ENCODE results near the gene HBP1.
"Not testable (repeated sequence)": the region's sequence is repeated elsewhere in the genome, so short reads cannot be mapped to it uniquely, and the experiment has no call there.

The HBP1 gene

GRCh38 chr7:107187774-107188173 is 19.0 kb downstream of the HBP1 start:
- DNase-seq = no peak

DNA sequence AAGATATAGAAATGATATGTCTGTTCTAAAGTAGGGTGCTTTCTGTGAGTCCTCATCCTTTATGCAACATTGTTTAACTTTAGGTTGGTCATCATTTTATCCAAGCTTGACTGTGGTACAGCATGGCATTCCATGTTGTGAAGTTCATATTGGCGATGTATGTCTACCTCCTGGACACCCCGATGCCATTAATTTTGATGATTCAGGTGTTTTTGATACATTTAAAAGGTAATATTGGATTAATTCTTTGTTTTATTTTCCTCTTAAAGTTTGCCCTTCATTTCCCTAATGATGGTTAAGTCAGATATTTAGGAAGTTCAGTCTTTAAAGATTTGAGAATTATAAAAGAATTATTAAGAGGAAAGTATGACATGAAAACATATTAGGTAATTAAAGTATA is 21.3 kb downstream of the HBP1 start:
- DNase-seq = no peak

- DNase-seq = no peak
Measured at GRCh38 chr7:107194052-107194451, 25.2 kb downstream of the HBP1 start.

DNA sequence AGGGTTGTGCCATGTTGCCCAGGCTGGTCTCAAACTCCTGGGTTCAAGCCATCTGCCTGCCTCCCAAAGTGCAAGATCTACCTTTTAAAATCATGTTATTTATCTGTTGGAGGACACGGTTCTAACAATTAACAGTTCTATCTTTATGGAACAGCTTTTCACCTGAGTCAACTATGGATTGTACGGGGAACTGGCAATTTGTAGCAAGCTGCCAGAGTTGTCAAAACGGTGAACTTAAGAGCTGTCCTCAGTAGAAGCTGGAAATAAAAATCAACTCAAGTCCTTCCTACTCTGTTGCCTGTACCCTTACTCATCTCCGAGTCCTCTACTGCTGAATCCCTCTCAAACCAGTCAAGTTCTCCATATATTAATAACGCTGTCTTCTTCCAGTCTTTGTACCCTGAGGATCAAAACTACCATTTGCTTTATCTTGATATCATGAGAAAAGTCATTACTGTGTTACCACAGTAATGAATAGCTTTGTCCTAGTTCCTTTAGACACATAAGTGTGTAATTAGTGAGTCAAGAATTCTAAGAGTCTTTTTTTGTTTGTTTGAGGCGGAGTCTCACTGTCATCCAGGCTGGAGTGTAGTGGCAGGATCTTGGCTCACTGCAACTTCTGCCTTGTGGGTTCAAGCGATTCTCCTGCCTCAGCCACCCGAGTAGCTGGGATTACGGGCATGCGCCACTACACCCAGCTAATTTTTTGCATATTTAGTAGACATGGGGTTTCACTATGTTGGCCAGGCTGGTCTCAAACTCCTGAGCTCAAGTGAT is 28.2 kb downstream of the HBP1 start:
- DNase-seq = no peak

GRCh38 chr7:107201795-107202450 is 33.1 kb downstream of the HBP1 start:
- peak; percentile 24 to 33 for DNase-seq

DNA sequence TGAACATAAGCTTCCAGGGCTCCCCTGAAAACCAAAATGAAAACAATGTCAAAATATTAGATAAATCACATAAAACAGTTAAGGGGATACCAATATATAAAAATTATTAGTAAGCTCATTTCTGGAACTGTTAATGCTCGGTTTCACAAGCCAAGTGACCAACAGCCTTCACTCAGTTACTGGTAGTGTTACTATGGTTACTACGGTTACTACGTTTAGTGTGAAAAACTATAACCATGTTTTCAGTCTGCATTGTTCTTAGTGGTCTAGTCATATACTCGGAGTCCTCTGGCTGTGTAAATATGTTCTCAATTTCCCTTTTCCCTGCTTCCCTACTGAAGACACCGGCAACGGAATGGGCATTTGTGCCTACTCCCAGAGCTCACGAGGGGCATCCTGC is 34.8 kb downstream of the HBP1 start:
- no peak for DNase-seq

GRCh38 chr7:107206136-107206535 is 37.3 kb downstream of the HBP1 start:
- no peak for DNase-seq

- no peak for DNase-seq
Measured at GRCh38 chr7:107206706-107207105, 37.9 kb downstream of the HBP1 start.

- DNase-seq = no peak
Measured at GRCh38 chr7:107207459-107207858, 38.7 kb downstream of the HBP1 start.

GRCh38 chr7:107208024-107208521 is 39.3 kb downstream of the HBP1 start:
- DNase-seq = no peak

DNA sequence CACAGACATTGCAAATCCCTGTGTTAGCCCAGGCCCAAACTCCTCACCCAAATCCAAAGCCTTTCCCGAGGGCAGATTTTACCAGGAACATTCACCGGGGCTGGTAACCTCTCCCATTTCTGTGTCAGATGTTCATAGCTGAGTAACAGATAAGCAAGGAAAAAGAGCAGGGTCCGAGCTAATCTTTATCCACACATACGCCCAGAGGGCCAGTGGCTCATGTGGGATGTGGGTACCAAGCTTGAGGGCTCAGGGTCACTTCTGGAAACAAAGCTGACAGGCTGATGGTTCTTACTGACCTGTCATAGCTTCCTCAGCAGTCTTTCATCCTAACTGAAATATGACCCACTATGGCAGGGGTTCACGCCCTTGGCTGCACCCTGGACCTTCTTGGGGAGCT is 39.8 kb downstream of the HBP1 start:
- DNase-seq = no peak

GRCh38 chr7:107209565-107209964 is 40.8 kb downstream of the HBP1 start:
- no peak for DNase-seq

- no peak for DNase-seq
Measured at GRCh38 chr7:107210400-107210799, 41.6 kb downstream of the HBP1 start.

DNA sequence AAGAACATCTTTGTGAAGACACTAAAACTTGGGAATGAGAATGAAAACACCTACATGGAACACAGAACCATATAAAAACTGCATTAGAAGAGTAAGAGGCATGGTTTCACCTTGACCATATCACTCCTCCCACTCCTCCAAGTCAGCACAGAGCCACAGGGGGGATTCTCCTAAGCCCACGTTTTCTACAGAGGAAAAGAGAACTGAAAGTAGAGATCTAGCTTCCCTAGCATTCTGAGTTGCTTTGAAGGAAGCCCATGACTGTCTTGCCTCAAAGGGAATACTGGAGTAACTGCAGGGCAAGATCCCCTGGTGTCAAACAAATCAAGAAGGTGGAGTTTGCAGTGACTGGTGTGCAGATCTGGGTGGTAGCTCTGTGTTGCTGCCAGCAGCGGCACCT is 43.9 kb downstream of the HBP1 start:
- no peak for DNase-seq

GRCh38 chr7:107213193-107213788 is 44.5 kb downstream of the HBP1 start:
- no peak for DNase-seq

DNA sequence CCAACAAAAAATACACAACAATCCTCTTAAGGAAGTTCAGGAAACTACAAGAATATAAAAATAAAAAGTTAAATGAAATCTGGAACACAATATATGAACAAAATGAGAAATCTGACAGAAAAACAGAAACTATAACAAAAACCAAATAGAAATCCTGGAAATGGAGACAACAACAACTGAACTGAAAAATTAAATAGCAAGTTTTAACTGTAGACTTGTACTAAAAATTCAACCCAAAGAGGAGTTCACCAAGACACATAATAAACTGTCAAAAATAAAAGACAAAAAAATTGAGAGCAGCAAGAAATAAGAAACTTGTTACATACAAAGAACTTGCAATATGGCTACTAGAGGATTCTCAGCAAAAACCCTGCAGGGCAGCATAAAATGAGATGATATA is 45.1 kb downstream of the HBP1 start:
- no peak for DNase-seq

GRCh38 chr7:107219563-107220244 is 50.9 kb downstream of the HBP1 start:
- DNase-seq = no peak

DNA sequence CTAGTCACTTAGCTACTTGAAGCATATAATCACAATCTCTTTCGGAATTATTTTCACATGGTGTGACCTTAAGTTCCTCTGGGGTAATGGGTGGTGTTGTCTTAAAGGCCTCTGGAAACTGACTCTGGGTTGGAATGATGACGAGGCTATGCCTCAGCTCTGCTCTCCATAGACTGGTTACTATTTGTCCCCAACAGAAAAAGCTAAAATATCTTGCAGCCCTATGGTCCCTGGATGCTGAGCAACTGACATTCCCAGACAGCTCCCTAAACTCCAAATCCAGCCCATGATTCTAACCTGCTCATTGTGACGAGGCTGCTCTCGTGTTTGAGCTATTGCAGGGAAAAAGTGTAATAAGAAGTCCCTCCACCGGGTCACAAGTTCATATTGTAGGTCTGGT is 51.6 kb downstream of the HBP1 start:
- no peak for DNase-seq

GRCh38 chr7:107220806-107221205 is 52.0 kb downstream of the HBP1 start:
- not testable (repeated sequence) for DNase-seq

DNA sequence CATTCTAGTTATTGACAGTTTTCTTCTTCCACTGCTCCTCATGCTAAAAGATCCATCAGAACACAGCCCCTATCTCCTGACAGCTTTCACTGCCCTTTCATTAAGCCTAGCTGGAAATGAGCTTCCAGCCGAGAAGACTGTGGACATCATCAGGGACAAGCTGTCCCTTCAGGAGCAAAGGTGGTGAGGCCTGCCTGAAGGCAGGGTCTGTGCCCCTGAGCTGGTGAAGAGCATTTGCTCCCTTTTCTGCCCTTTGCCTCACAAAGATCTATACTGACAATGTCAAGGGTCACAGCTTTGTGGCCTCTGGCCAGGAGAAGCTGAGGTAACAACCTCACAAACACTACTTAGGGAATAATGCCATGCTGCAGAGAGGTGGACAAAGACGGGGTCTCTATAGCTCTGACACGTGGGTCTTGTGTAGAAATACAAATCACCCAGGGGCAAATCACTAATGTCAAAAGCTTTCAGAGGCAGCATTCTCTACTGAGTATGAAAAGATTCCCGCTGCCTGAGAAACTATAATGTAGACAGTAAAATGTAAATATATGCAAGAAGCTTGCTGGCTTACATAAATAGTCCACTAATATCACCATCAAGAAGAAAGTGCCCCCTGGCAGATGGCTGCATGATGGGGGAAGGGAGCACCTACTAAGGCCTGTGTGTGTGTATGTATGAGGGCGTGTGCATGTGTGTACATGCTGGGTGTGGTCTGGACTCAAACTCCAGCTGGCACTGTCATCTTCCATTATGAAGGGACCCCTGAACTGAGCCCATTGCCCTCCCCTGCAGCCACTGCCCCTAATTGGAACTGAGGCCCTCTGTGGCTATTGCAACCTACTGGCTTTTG is 55.8 kb downstream of the HBP1 start:
- DNase-seq = no peak

- no peak for DNase-seq
Measured at GRCh38 chr7:107228291-107228690, 59.5 kb downstream of the HBP1 start.

DNA sequence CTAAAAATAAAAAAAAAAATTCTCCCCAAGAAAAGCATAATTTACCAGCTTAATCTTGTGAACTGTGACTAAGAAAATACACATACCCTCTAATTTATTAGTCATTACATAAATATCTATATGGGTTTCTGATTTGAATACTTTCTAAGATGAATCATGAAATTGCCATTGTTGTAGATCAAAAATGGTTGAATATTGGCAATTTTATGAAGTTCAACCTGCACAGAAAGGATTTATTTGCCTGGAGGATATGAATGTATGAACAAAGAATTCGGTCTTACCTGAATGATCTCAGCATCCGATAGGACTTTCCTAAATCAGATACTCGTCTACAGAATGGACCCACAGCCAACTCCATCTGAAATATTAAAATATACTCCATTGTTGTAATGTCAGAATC is 61.5 kb downstream of the HBP1 start:
- no peak for DNase-seq

All from stimulated activated CD4-positive, alpha-beta T cell treated with anti-CD3 and anti-CD28 coated beads, Interleukin-2, amount 100 ng/mL, for 24 hours (primary cell).